Vagina (tissue), 2 donors: ENCODE data around the gene ZDHHC17. TPM values are rescaled to one million over a fixed set of nuclear protein-coding genes. Genes with fewer than 3 reads are reported as not detected.

ENCODE experiments used
- DNase-seq, 2 donors: peaks; one replicate each; pipeline ENCODE4 v3.0.0-alpha.2; 2017; ENCODE audit errors: extremely low spot score in 2 of 2
- H3K27ac ChIP-seq: fragments of 200-600 bp; sonication (generic); one replicate; pipeline ENCODE4 v1.5.1; 2019
- H3K27me3 ChIP-seq: fragments of 200-600 bp; sonication (generic); one replicate; pipeline ENCODE4 v1.5.1; 2019
- H3K36me3 ChIP-seq, 2 donors: fragments of 200-600 bp; sonication (generic); one replicate each; pipeline ENCODE4 v1.5.1; 2017 to 2019
- H3K4me1 ChIP-seq: fragments of 200-600 bp; sonication (generic); one replicate; pipeline ENCODE4 v1.5.1; 2019
- H3K4me3 ChIP-seq, 2 donors: fragments of 200-600 bp; sonication (generic); 1 replicate in 1 of 2; 2 replicates in 1 of 2; pipeline ENCODE4 v1.5.1; 2016 to 2019
- H3K9me3 ChIP-seq: fragments of 200-600 bp; sonication (generic); one replicate; pipeline ENCODE4 v1.5.1; 2019
- CTCF ChIP-seq, 3 experiments: fragments of 450-650 bp in 2 of 3; fragments of 200-600 bp in 1 of 3; sonication (generic) in 1 of 3; IDR thresholded peaks; one replicate each; pipeline ENCODE4 v1.5.1; 2017 to 2019; ENCODE audit warnings: antibody characterized with exemption in 3 of 3, mild to moderate bottlenecking in 2 of 3, moderate library complexity in 2 of 3
- POLR2A ChIP-seq, 2 donors: fragments of 450-650 bp; IDR thresholded peaks; one replicate each; pipeline ENCODE4 v1.6.1; 2017; ENCODE audit warnings: antibody characterized with exemption in 2 of 2, mild to moderate bottlenecking in 2 of 2, moderate library complexity in 2 of 2
- POLR2AphosphoS5 ChIP-seq, 2 donors: sonication (generic); formaldehyde crosslinking; IDR thresholded peaks; one replicate each; pipeline ENCODE4 v1.9.0; 2017; ENCODE audit warnings: antibody characterized with exemption in 2 of 2, mild to moderate bottlenecking in 2 of 2, low read depth in 1 of 2; ENCODE audit not compliant: insufficient read depth in 1 of 2
- intact Hi-C: fragments of 100-400 bp; cut with DNase I; formaldehyde crosslinking; loops from one replicate; pipeline ENCODE4 v1.15.1; 2023
- total RNA-seq: library from RNA; depleted of rRNA; stranded (reverse); fragments of >200 nt; gene quantifications from one replicate; pipeline ENCODE4 v1.2.3, GENCODE V29; 2016

Gene ZDHHC17
- total RNA-seq, 1 donor from 2014 or later: 59.9 TPM

DNA sequence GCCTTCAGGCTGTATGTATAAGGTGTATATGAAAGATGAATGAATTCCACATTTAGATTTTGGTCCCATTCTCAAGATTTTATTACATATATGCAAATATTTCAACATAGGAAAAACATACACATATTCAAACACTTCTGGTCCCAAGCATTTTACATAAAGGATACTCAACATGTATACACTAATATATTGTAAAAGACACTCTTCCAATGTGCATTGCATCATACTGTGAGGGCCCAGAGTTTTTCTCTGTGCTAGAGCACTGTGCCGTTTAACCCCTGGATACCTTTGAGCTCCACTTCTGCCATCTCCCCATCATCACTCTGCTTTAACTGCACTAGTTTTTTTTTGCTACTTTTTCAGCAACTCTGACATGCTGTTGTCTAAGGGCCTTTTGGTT is 48.1 kb downstream of the ZDHHC17 start:
- no peak for TF ChIP-seq POLR2AphosphoS5 (IDR thresholded peaks at IDR 0.05; ENCODE audit: insufficient read depth in 1 of 2, low read depth in 1 of 2)
- TF ChIP-seq POLR2A (IDR thresholded peaks at IDR 0.05): no peak
- TF ChIP-seq CTCF (IDR thresholded peaks at IDR 0.05): no peak
- DNase-seq: no peak
- Histone ChIP-seq H3K27me3 (no peaks in the 10 kb centered on the region), H3K9me3 (no peaks in the 10 kb centered on the region), H3K4me3 (no peak overlapping the region), H3K36me3 (peaks cover 0 to 12% of the 10 kb centered on the region in 2 donors), H3K27ac (no peak overlapping the region), H3K4me1 (no peaks in the 10 kb centered on the region)
- intact Hi-C loops: no loop called here

- TF ChIP-seq POLR2A (IDR thresholded peaks at IDR 0.05) (no peak), CTCF (IDR thresholded peaks at IDR 0.05) (no peak), POLR2AphosphoS5 (IDR thresholded peaks at IDR 0.05; ENCODE audit: insufficient read depth in 1 of 2, low read depth in 1 of 2) (no peak)
- H3K9me3 ChIP-seq: no peaks in the 10 kb centered on the region
- intact Hi-C loops: no loop called here
- no peaks in the 10 kb centered on the region for H3K4me1 ChIP-seq
- no peaks in the 10 kb centered on the region for H3K27me3 ChIP-seq
- H3K27ac ChIP-seq: no peak overlapping the region
- no peak overlapping the region for H3K4me3 ChIP-seq
- H3K36me3 ChIP-seq: peaks cover 0 to 12% of the 10 kb centered on the region in 2 donors
- no peak for DNase-seq
These were observed 49.4 kb downstream of the ZDHHC17 start for GRCh38 chr12:76813265-76813664.

DNA sequence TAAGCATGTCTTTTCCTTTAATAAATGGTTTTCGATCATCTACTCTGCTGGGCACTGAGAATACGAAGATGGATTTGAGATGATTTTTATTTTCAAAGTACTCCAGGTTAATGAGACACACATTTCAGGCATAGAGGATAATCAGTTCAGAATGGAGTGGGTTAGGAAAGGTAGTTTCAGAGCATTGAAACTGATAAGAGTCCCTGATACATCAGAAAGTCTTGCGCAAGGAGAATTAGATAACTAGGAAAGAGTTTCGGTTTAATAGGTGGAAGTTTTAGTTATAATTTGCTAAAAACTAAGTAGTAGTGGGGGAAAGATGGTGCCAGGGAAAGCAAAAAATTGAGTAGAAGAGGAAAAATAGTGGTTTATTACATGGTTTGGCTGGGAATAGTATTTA is 50.1 kb downstream of the ZDHHC17 start:
- Histone ChIP-seq H3K4me3 (no peak overlapping the region), H3K27ac (no peak overlapping the region), H3K36me3 (peaks cover 0 to 11% of the 10 kb centered on the region in 2 donors), H3K9me3 (no peaks in the 10 kb centered on the region), H3K4me1 (no peaks in the 10 kb centered on the region), H3K27me3 (no peaks in the 10 kb centered on the region)
- TF ChIP-seq POLR2A (IDR thresholded peaks at IDR 0.05) (no peak), POLR2AphosphoS5 (IDR thresholded peaks at IDR 0.05; ENCODE audit: insufficient read depth in 1 of 2, low read depth in 1 of 2) (no peak), CTCF (IDR thresholded peaks at IDR 0.05) (no peak)
- DNase-seq: no peak
- intact Hi-C loops: no loop called here

- no peak overlapping the region for H3K27ac ChIP-seq
- no peak for DNase-seq
- H3K9me3 ChIP-seq: no peaks in the 10 kb centered on the region
- no peak overlapping the region for H3K4me3 ChIP-seq
- intact Hi-C loops: no loop called here
- H3K4me1 ChIP-seq: no peaks in the 10 kb centered on the region
- H3K36me3 ChIP-seq: peaks cover 0 to 16% of the 10 kb centered on the region in 2 donors
- TF ChIP-seq POLR2A (IDR thresholded peaks at IDR 0.05): no peak
- peak in 2 of 3 experiments; percentile 26 to 29 for TF ChIP-seq CTCF (IDR thresholded peaks at IDR 0.05)
- H3K27me3 ChIP-seq: no peaks in the 10 kb centered on the region
These were observed 57.1 kb downstream of the ZDHHC17 start for GRCh38 chr12:76820888-76821482.

DNA sequence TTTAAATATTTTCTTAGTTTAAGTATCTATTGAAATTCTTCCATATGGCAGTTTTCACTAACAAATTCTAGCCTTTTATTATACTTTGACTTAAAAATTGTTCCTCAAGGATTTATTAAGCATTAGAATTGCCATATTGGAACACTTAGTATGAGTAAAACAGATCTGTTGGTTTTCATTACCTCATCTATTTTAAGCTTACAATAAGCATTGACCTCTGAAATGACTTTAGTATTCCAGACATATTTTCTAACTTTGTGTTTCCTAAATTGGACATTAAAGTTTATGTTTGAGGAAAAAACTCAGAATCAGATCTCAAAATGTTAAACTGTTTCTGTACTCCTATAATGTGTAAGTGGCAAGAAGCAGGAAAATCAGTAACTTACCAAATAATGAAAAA is 66.5 kb downstream of the ZDHHC17 start:
- no peaks in the 10 kb centered on the region for H3K4me1 ChIP-seq
- TF ChIP-seq CTCF (IDR thresholded peaks at IDR 0.05) (no peak), POLR2AphosphoS5 (IDR thresholded peaks at IDR 0.05; ENCODE audit: insufficient read depth in 1 of 2, low read depth in 1 of 2) (no peak), POLR2A (IDR thresholded peaks at IDR 0.05) (no peak)
- DNase-seq: no peak
- H3K36me3 ChIP-seq: peaks cover 0 to 22% of the 10 kb centered on the region in 2 donors
- no peak overlapping the region for H3K27ac ChIP-seq
- intact Hi-C loops: no loop called here
- H3K27me3 ChIP-seq: no peaks in the 10 kb centered on the region
- peaks cover 3% of the 10 kb centered on the region for H3K9me3 ChIP-seq
- H3K4me3 ChIP-seq: no peak overlapping the region
